PC-9 (cell line): ENCODE results near the gene OTOP1.

Source experiments
- CTCF ChIP-seq: fragments of 200-600 bp; sonication (generic); conservative IDR thresholded peaks from 2 replicates; pipeline ENCODE4 v1.6.1; 2017; ENCODE audit warnings: mixed run types, antibody characterized with exemption, mild to moderate bottlenecking, moderate library complexity
- EZH2 ChIP-seq: fragments of 200-600 bp; sonication (generic); IDR thresholded peaks from 2 replicates; pipeline ENCODE4 v1.8.0; 2017; ENCODE audit warnings: antibody characterized with exemption, low read depth

- TF ChIP-seq CTCF: no peak
- no peak for TF ChIP-seq EZH2
These were observed 18.4 kb upstream of the OTOP1 start for GRCh38 chr4:4245172-4245571.
